CD1c-positive myeloid dendritic cell (primary cell): ENCODE measurements around the gene INO80B.
"Not testable (repeated sequence)": the region's sequence is repeated elsewhere in the genome, so short reads cannot be mapped to it uniquely, and the experiment has no call there.

Experiments used
- DNase-seq: peaks from one replicate; pipeline ENCODE4 v3.0.0-alpha.2; 2016; ENCODE audit errors: extremely low spot score

The INO80B gene

DNA sequence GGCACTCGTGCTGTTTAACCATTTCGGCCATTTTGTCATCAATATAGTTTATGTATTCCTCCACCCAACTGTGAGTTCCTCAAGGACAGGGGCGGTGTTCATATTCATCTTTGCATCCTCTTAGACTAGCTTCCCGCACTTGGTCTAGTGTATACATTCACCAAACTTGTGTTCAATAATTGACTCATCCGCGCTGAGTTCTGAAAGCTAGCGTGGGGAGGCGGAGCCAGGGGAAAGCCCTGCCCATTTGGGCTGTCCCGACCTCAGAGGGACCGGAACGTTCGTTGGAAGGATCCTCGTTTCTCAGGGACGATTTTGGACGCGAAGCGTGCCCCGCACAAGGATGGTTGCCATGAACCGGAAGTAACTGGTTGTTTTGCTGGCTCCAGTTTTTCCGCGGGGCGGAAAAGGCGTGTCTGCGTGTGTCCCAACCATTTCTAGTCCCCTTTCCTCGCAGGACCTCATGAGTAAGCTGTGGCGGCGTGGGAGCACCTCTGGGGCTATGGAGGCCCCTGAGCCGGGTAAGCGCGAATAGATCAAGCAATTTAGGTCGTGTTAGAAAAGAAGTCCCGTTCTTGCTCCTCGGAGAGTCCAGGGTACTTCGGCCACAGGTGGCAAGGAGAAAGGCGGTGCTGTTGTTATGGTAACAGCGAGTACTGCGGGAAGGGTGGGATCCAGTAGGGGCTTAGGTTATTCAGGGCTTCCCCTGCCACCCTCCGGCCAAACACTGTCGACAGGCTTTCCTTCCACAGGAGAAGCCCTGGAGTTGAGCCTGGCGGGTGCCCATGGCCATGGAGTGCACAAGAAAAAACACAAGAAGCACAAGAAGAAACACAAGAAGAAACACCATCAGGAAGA, at the start of gene INO80B:
Gene INO80B (plus strand): TSS at position 434 of the 858 bp plus-strand sequence. CDS start 30 bp downstream, at position 464.
- peak; percentile 99 for DNase-seq

DNA sequence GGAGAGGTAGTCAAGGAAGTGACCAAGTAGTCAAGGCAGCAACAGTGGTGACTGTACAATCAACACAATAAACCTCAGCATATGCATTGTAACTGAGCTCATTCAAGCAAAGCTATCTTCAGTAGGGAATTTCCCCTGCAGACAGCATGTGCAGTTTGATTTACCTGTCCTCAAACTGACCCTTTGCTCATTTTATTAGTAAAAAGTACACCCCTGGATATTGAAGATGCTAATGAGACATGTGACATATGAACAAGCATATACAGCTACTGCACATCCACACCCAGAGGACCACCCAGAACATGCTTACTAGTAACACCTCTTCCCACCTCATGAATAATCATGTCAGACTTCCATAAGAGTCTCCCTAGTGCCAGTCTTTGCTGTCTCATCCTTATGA, 48.9 kb upstream of the INO80B start:
- no peak for DNase-seq

DNA sequence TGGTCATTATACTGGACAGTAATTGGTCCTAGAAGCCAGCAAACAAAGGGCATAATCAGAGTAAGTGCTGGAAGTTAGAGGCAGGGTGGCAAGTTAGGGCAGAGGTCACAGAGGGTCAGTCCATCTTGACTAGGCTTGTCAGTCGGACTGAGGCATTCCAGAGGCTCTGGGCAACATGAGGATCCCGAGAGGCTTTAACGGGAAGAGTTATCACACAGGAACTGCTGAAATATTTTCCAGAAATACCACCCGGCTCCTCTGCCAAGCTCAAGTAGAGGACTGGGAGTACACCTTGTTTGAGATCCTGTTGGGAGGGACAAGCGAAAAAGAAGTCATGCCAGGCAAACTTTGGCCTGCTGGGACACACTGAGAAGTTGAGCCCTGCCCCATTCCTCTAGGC, 47.2 kb upstream of the INO80B start:
- no peak for DNase-seq

DNA sequence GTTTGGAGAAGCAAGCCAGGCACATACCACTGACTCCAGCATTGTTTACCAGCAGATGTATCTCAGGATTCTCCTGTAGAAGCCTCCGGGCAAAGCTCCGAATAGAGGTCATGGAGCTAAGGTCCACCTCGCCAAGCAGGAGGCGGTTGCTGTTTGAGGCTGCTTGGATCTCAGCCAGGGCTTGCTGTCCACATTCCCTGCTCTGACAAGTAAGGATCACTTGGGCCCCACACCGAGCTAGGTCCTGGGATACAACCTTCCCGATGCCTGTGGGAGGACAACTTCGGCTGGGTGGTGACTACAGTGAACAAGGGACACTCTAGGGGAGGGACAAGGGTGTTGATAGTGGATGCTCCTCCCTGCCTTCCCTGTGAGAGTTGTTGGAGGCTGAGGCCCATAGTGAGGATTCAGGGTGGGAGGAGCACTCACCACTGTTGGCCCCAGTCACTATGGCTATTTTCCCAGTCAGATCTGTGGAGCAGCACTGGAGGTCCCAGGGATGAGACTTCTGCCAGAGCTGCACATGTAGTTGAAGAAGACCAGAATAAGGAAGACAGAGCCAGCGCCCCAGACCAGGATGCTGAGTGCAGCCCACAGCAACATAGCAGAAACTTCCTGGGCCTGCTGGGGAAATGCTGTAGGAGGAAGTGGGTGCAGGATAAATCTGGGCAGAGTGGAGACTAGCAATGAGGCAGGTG, 41.7 kb upstream of the INO80B start:
- peak; percentile 10 for DNase-seq

DNA sequence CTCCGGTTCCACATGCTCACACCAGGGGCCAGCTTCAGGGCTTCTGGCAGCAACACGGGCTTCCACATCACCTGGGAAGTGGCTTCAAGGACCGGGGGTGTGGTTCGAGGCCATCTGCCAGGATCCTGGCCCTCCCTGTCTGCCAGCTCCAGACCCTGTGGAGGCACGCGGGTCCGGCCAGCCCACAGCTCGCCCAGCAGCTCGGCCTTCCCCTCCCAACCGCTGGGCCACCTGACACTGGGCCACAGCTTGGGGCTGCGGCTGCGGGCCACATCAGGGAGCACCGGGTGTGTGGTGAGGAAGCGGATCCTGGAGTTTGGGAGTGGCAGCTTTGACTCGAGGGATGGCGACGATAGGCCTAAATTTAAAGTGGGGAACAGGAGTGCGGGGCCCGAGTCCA, 40.4 kb upstream of the INO80B start:
- no peak for DNase-seq

DNA sequence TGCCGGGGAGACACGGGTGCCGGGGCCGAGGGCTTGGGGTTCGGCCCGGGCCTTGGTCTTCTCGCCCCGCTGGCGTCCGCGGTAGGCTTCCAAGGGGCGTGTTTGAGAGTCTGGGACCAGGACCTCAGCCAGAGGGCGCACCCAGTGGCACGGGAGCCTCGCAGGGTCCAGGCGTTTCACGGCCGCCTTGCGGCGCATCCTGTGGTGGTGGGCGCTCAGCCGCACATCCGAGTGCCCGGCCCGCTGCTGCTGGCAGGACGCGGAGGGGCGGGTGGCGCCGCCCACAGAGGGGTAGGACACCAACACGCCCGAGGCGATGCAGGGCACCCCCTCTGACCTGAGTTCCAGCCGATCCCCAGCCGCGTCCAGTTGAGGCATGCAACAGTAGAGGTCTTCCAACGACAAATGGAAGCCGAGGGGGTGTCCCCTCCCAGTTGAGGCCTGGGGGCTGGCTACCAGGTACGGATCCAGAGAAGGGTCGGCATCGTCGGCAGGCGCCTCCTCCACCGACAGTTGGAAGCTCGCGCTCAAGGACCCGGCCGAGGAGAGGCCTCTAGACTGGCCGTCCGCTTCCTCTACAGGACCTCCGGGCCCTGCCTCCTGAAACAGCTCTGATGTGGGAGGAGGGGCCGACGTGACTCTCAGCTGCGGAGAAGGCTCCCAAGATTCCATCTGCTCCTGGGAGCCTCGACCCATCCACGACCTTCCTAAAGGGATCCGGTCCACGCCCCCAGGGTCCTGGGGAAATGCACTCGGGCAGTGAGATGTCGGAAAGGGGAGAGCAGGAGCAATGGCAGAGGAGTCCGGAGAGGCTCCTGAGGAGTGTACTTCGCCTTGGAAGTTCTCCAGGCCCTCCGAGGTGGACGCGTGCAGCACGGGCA, 39.8 kb upstream of the INO80B start:
- DNase-seq = peak; percentile 25

DNA sequence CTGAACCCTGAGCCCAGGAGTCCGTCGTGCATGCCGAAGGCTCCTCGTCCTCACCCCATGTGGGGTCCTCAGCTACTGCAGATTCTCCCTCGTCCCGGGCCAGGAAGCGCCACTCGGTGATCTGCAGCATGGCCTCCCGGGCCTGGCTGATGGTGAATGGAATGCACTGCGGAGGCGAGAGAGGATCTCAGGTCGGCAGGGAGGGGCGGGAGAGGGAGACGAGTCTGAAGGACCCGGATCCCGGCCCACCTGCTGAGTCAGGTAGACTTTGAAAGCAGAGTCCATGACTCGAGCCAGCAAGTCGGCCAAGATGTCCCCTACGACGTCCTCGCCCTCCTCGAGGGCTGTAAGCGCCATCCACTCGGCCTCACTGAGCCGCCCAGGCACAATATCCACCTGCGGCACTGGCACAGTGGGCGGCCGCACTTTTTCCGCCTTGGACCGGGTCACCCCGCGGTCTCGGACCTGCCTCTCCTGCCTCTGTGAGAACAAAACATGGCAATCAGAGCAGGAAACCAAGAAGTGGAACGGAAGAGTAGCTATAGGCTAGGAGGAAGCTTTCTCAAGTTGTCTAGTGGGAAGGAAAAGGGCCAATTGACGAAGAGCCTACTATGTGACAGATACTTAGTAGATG, 39.0 kb upstream of the INO80B start:
- no peak for DNase-seq

DNA sequence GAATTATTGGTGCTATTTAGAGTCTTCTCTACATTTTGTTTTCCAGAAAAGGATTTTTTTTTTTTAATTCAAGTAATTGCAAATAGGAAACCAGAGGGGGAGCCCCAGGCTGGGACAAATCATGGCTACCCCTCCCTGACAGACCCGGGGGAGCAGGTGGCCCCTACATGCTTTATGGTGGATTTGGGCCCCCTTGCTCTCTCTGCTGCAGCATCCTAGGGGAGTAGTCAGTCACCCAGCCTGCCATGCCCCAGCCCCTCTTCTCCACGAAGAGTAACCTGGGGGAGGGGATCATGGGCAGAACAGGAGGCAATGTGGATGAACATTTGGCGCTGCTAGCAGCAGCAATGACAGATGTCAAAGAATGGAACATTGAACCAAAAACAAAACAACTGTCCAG, 38.1 kb upstream of the INO80B start:
- DNase-seq = no peak

DNA sequence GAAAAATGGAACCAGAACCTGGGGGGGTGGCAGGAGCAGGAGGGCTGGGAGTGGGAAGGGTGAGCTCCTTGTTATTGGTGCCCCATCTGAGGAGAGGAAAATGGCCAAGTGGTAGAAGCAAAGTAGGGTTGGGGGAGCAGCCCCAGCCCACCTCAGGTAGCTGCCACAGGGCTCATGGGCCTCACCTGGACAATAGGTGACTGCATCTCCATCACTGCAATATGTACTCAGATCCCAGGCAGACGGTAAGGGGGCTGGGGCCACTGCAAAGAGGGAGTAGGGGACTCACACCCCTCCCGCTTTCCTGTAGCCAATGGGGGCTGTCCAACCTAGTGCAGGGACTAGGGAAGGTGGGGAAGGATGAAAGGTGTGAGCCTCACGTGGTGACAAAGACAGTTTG, 37.7 kb upstream of the INO80B start:
- DNase-seq = no peak

DNA sequence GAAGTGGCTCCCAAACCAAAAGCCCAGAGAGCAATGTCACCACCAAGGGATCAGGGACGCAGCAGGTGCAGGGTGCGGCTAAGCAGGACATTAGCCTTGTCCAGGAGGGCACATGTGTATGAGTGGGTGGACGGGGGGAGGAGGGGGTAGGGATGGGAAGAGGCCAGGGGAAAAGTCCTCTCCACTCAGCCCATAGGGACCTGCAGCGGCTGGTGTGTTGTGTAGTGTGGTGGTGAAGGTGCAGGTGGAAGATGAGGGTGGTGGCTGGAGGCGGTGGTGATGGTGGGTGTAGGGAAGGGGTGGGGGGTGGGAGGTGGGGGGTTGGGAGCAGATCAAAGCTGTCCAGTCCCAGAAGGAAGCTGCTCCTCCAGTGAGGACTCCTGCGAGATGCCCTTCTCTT, 37.1 kb upstream of the INO80B start:
- no peak for DNase-seq

DNA sequence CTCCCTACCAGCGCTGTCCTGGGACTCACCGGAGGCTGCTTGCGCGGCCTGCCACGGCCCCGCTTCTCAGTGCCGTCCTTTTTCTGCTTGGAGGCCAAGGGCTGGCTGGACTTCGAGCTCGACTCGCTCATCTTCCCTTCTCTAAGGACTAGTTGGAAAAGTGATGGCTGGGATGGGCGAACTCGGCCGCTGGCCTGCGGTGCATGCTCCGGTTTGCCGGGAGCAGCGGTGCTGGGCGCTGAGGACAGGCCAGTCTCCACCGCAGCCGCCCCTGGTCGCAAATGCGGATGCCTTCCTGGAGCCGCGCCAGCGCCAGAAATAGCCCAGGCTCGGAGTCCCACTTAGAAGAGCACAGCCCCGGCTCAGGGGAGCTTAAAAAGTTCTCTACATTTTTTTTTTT, 36.6 kb upstream of the INO80B start:
- DNase-seq = no peak

DNA sequence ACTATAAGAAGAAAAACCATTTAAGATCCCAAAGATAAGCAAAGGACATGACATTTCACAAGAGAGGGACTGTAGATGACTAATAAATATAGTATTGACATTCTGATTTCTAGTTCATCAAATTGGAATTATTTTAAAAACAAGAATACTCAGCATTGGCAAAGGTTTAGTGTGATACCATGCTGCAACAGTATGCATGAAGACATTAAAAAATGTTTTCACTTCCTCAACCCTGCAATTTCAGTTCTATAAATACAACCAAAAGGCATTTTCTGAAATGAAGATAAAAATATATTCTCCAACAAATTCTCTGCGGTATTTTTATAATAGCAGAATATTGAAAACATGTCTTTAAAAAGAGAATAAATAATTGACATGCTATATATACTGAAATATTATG, 35.5 kb upstream of the INO80B start:
- DNase-seq = peak; percentile 57

DNA sequence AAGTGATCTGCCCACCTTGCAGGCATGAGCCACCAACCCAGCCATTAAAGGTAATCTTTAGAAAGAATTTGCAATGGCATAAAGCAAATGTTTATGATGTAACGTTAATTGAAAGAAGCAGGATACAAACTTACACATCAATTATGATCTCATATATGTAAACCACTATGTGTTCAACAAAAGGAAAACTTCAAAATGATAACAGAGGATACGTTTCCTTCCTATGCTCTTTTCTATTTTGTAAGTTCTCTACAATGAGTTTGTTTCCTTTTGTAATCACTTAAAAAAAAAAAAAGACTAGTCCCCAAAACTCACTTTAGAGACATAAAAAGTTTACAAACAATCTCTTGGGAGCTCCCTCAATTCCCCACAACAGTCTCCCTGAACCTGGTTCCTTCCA, 34.9 kb upstream of the INO80B start:
- no peak for DNase-seq

DNA sequence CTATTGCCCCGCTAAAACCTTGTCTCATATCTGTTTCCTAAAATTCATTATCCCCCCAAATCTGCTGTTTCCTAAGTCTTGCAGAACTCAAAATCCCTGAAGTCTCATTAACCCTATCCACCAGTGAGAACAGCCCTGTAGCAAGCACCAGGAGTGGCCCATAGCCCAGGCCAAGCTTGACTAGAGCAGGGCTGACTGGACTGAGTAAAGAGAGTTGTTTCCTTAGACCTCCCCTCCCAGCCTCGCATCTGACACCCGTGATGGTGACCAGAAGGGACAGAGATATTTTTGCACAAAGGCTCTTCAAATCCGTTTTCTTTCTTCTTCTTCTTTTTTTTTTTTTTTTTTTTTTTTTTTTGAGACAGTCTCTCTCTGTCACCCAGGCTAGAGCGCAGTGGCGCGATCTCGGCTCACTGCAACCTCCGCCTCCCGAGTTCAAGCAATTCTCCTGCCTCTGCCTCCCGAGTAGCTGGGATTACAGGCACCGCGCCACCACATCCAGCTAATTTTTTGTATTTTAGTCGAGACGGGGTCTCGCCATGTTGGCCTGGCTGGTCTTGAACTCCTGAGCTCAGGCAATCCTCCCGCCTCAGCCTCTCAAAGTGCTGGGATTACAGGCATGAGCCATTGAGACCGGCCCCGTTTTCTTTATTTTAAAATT, 34.3 kb upstream of the INO80B start:
- not testable (repeated sequence) for DNase-seq

DNA sequence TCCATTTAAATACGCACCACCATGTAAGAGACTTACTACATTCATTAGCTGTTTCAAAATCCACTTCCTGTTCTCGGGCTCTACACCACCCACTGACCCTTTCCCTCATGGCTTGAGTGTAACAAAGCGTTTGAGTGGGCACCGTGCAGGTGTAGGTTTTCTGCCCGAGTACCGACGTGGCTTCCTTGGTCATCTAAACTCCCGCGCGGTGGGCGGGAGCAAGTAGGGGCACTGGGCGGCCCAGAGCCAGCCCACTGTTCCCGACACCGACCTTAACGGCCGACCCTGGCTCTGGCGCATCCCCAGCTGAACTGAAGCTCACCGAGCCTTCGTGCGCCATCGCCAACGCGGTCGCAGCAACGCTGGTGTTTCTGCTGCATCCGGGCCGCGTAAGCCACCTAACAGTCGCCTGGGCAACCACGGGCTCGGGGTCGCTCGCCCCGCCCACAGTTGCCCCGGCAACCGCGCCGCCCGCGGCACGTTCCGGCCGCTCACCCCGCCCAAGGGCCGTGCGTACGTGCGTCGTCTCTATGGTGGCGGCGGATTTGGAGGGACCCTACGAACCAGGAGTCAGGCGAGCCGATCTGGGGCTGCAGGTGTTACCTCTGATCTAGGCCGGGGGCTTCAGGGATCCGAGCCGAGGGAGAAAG, 33.5 kb upstream of the INO80B start, which contains the start of the genes C2orf81 and WDR54:
Gene C2orf81 (minus strand): TSS at position 399 of the 650 bp plus-strand sequence. CDS start 59 bp downstream, at position 340.
Gene WDR54 (plus strand): TSS at position 510 of the 650 bp plus-strand sequence. CDS start 424 bp downstream, outside the sequence.
- peak; percentile 91 for DNase-seq

DNA sequence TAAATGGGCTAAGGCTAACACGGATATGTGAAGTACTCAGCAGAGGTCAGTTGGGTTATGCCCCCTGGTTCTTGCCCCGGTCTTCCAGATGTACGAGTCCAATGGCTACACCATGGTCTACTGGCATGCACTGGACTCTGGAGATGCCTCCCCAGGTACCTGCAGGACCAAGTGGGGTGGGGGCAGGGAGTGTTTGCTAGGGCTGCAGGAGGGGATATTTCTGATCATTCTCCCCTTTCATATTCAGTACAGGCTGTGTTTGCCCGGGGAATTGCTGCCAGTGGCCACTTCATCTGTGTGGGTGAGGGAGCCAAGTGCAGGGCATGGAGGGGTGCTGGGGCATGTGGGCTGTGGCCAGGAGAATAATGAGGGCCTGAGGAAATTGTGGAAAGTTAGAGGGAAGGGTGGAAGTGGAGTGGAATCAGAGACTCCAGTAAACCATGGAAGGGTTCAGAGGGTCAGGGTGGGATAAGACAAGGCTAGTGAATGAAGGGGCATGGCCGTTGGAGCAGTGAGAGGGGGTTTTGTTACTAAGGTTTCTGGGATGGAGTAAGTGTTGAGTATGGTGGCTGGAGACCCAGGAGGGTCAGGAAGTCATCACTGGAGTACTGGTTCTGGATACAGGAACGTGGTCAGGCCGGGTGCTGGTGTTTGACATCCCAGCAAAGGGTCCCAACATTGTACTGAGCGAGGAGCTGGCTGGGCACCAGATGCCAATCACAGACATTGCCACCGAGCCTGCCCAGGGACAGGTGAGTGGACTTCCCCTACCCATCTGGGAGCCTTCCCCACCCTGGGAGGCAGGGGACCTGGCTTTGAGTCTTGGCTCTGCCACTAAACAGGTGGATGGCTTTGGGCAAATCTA, 31.4 kb upstream of the INO80B start:
- no peak for DNase-seq

DNA sequence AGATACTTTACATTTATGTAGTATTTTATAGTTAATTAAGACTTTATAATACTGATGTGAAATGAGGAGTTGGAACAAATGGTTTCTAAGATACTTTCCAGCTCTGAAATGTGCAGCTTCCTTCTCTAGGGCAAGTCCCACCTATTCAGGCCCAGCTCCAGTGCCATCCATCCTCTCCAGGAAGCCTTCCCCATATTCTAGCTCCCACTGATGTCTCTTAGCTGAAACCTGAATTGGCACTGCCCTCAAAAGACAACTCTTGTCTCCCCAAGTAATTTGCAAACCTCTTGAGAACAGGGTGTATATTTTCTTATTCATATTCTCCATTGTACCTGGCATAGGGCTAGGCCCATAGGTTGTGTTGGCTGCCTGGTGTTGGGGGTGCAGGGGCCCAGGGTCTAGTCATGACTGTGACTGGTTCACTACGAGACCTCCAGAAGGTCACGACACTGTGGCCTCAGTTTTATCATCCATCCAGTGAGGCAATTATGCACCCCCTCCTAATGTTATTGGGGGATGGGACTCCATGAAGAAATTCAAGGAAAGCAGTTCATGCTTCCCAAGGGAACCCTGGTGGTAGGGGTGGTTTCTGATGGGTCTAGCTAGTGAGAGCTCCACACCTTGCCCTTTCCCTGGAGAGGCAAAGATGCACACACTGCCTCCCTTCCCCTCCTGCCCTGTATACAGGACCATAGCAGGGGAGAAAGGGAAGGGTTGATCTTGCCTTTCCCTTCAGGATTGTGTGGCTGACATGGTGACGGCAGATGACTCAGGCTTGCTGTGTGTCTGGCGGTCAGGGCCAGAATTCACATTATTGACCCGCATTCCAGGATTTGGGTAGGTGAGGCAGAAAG, 30.5 kb upstream of the INO80B start:
- no peak for DNase-seq

DNA sequence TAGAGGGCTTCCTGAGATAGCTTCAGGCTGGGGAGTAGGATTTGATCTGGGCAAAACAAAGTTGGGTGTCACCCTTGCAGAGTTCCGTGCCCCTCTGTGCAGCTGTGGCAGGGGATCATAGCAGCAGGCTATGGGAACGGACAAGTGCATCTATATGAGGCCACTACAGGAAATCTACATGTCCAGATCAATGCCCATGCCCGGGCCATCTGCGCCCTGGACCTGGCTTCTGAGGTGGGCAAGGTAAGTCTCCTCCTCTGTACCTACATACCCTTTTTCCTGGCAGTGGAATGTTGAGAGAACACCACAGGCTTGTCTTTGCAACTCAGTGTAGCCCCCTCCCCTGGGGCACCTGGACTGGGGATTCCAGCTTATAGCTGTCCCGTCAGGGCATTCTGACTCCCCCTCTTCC, 29.9 kb upstream of the INO80B start:
- no peak for DNase-seq
